GM19455 (cell line): ENCODE data around the gene ABCF3.

Source experiments
- ATAC-seq: cut with Tn5 transposase; IDR thresholded peaks from one replicate; pipeline ENCODE4 v1.9.1; 2021; ENCODE audit not compliant: unreplicated experiment

ABCF3 gene

DNA sequence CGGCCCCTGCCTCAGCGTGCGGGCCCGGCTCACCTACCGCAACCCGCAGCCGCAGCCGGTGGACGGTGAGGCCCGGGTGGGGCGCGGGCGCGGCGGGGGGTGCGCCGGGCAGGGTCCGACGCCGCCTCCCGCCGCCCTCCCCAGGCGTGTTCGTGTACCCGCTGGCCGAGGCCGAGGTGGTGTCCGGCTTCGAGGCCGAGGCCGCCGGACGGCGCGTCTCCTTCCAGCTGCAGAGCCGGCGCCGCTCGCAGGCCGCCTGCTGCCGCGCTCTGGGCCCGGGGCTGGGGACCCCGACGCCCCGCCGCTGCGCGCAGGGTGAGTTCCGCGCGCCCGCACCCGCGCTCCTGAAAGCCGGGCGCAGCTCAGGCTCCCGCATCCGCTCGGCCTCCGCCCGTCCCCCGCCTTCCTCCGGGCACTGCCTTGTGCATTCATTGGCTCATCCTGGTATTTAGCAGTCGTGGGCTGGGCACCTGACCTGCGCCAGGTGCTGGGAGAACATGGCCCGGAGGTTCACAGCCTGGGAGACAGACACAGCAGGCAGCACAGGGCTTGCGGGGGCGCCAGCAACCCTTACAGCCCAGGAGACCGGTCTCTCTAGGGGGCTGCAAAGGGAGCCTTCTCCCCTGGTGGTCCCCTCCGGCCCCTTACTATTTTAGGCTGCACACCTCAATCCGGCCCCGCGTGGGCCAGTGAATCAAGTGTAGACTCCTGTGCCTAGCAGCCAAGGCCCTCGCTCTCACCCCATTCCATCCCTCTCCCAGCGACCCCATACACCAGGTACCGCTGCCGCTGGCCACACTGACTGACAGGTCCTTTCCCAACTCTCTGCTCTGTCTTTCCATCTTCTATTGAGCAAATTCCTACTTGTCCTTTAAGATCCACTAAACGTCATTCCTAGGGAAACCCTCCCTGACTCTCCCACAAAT, 44.9 kb downstream of the ABCF3 start:
- no peak for ATAC-seq

- no peak for ATAC-seq
Observed at GRCh38 chr3:184231671-184232070, 45.7 kb downstream of the ABCF3 start.

DNA sequence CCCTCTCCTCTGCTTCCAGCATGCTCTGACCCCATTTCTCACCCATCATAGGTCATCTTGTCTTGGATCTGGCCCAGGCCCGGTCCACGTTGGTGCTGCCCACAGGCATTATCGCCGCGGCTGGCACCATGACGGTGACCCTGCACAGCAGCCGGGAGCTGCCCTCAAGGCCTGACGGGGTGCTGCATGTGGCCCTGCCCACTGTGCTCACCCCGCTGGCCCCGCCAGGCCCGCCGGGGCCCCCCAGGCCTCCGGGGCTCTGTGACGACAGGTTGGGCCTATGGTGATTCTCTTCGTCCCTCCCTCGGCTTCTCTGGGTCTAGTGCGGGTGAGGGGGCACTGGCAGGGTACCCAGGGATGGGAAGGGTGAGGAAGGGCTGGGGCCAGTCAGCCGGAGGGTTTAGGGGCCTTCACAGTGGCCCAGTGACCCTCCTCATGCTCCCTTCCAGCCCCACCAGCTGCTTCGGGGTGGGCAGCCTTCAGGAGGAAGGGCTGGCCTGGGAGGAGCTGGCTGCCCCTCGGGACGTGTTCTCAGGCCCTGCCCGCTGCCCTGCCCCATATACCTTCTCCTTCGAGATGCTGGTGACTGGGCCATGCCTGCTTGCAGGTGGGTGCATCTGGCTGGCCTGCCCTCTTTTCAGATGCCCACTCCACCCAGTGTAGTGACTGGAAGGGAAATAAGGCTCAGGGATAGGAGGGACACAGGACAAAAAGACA, 47.3 kb downstream of the ABCF3 start:
- no peak for ATAC-seq

GRCh38 chr3:184234224-184234623, 48.2 kb downstream of the ABCF3 start:
- no peak for ATAC-seq

DNA sequence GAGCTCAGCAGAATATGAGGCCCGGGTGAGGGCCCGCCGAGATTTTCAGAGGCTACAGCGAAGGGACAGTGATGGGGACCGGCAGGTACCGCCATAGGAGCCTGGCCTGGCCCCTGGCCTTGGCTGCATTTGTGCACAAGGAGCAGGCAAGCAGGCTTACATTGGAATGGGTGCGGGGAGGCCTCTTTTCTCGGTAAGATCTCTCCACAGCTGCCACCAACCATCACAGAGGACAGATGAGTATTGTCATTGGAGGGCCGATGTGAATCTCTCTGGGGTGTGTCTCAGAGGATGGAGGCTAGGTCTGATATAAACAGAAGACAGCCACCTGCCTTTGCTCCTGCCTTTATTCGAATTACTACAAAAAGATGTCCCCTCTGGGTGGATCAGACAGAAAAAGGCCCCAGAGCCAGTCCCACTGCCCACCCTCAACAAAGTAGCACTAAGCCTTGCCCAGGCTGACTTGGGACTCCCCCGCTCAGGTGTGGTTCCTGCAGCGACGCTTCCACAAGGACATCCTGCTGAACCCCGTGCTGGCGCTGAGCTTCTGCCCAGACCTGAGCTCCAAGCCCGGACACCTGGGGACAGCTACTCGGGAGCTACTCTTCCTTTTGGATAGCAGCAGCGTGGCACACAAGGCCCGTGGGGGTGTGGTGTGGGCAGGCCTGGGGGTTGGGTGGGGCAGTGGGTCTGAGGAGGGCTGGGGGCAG, 48.8 kb downstream of the ABCF3 start:
- ATAC-seq = no peak

DNA sequence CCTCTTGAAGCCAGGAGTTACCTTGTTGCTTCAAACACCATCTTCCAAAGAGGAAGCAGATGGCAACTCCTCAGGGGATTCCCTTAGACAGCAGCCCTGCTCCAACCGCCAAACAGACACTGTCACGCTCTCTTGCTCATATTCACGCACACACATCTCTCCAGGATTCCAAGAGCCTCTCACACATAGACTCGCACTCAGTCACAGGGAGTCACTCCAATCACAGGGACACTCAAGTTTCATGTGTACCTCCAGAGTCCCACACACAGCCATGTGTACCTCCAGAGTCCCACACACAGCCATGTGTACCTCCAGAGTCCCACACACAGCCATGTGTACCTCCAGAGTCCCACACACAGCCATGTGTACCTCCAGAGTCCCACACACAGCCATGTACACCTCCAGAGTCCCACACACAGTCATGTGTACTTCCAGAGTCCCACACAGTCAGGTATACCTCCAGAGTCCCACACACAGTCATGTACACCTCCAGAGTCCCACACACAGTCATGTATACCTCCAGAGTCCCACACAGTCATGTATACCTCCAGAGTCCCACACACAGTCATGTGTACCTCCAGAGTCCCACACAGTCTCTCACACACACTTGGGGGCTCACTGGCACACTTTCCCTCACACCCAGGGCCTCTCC, 49.5 kb downstream of the ABCF3 start:
- ATAC-seq = no peak

GRCh38 chr3:184236033-184236410, 50.0 kb downstream of the ABCF3 start:
- ATAC-seq = no peak

DNA sequence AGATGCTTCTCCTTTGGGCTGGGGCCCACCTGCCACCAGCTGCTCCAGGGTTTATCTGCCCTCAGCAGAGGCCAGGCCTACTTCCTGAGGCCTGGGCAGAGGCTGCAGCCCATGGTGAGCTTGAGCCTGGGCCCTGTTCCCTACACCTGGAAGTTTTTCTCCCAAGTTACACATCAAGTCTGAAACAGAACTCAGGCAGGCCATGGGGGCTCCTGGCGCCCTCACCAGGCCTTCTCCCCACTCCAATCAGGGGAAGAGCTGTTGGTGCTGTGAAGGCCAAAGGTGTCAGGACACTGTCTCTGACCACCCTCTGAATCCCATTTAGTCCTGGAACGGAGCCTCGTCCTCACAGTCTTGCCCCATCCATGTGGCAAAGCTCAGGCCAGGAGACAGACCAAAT, 50.6 kb downstream of the ABCF3 start:
- no peak for ATAC-seq

DNA sequence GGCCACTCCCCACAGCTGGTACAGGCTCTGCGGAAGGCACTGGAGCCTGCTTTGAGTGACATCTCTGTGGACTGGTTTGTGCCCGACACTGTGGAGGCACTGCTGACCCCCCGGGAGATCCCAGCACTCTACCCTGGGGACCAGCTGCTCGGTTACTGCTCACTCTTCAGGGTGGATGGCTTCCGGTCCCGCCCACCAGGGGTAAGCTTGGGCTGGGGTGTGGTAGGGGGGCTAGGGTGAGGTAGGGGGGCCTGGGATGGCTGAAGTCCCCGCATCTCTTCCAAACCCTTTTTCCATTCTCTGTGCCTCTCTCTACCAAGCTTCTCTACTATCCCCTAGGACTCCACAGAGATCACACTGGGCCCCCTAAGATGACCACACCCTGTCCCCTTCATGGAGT, 51.2 kb downstream of the ABCF3 start:
- no peak for ATAC-seq

DNA sequence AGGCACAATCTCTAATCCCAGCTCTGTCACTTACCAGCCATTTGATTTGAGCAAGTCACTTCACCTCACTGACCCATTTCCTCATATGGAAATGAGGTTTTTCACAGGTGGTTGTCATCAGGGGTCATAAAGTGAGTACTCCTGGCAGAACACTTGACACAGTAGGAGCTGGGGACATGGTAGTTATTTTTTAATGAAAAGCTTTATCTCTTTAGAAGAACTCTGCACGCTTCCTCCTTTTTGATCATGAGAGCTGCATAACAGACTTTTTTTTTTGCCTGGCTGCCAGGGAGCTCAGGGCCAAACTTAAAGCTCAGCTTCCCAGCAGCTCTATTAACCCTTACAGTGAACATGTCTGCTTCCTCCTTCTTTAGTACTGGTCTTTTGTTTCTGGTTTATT, 51.8 kb downstream of the ABCF3 start:
- ATAC-seq = no peak

DNA sequence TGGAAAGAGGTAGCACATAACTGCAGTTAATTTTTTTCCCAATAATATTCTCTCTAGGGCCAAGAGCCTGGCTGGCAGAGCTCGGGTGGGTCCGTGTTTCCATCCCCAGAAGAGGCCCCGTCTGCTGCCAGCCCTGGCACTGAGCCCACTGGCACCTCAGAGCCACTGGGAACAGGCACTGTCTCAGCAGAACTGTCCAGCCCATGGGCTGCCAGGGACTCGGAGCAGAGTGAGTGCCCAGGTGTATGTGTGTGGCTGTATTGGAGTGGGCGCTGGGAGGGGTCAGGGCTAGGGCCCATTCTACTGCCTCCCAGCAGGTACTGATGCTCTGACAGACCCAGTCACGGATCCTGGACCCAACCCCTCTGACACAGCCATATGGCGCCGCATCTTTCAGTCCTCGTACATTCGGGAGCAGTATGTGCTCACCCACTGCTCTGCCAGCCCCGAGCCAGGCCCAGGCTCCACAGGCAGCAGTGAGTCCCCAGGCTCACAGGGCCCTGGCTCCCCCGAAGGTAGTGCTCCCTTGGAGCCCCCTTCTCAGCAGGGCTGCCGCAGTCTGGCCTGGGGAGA, 52.3 kb downstream of the ABCF3 start:
- ATAC-seq = no peak

GRCh38 chr3:184239221-184239620, 53.2 kb downstream of the ABCF3 start:
- no peak for ATAC-seq

DNA sequence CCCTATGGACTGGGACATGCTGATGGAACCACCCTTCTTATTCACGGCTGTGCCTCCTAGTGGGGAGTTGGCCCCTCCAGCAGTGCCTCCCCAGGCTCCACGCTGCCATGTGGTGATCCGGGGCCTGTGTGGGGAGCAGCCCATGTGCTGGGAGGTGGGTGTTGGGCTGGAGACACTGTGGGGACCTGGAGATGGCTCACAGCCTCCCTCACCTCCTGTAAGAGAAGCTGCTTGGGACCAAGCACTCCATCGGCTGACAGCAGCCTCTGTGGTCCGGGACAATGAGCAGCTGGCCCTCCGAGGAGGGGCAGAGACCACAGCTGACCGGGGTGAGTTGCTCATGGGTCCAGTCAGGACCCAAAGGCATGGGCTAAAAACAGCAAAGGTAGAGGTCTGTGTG, 53.7 kb downstream of the ABCF3 start:
- no peak for ATAC-seq

GRCh38 chr3:184240384-184241140, 54.6 kb downstream of the ABCF3 start:
- ATAC-seq = no peak

DNA sequence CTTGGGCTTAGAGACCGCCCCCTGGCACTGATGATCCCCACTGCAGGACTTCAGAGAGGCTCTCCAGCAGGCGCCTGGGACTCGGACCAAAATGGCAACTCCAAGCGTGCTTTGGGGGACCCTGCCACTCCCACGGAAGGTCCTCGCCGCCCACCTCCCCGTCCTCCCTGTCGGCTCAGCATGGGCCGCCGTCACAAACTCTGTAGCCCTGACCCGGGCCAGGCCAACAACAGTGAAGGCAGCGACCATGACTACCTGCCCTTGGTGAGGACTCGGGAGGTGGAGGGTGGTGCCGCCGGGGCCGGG, 55.1 kb downstream of the ABCF3 start:
- no peak for ATAC-seq

- ATAC-seq = no peak
Observed at GRCh38 chr3:184241447-184242296, 55.7 kb downstream of the ABCF3 start.

- ATAC-seq = no peak
Observed at GRCh38 chr3:184242297-184242685, 56.3 kb downstream of the ABCF3 start.
